Cardiac muscle cell (in vitro differentiated cells and primary cell): ENCODE measurements around the gene HVCN1. TPM values are rescaled to one million over a fixed set of nuclear protein-coding genes. Genes with fewer than 3 reads are reported as not detected.
"Not testable (repeated sequence)": the region's sequence is repeated elsewhere in the genome, so short reads cannot be mapped to it uniquely, and the experiment has no call there.

Experiments
- DNase-seq, 2 donors: peaks; one replicate each; pipeline versions ENCODE4 v3.0.0 to v3.0.0-alpha.2; 2010 to 2017; ENCODE audit warnings: low read depth in 1 of 2, low spot score in 1 of 2
- H3K27ac ChIP-seq: fragments of 200-600 bp; sonication (generic); 2 replicates; pipeline ENCODE4 v1.5.1; 2016
- H3K27me3 ChIP-seq: fragments of 200-600 bp; sonication (generic); 2 replicates; pipeline ENCODE4 v1.6.0; 2016; ENCODE audit warnings: control low read depth
- H3K36me3 ChIP-seq: fragments of 200-600 bp; sonication (generic); 2 replicates; pipeline ENCODE4 v1.5.1; 2016; ENCODE audit warnings: control low read depth
- H3K4me1 ChIP-seq: fragments of 200-600 bp; sonication (generic); 2 replicates; pipeline ENCODE4 v1.8.1; 2017; ENCODE audit warnings: low read depth, mild to moderate bottlenecking, mixed run types
- H3K4me3 ChIP-seq: fragments of 200-600 bp; sonication (generic); 2 replicates; pipeline ENCODE4 v1.5.1; 2016; ENCODE audit warnings: mild to moderate bottlenecking
- H3K9me3 ChIP-seq: fragments of 200-600 bp; sonication (generic); 2 replicates; pipeline ENCODE4 v1.5.1; 2017; ENCODE audit warnings: low read depth, mild to moderate bottlenecking, control low read depth
- polyA plus RNA-seq: library from polyadenylated mRNA; unstranded; fragments of >200 nt; fragmentation: Nextera tagmentation; extraction: Ambion mirVana; gene quantifications from 2 replicates; pipeline ENCODE4 v1.2.1, GENCODE V29; 2016
- total RNA-seq: library from RNA; depleted of rRNA; stranded (reverse); fragments of >200 nt; gene quantifications from 2 replicates; pipeline ENCODE4 v1.2.3, GENCODE V29; 2016
- TF ChIP-seq, protein P1 (sequence below): IDR thresholded peaks from 2 replicates; pipeline ENCODE4 v1.5.1; 2012; ENCODE audit warnings: low read depth, mild to moderate bottlenecking, low read length

The HVCN1 gene
- total and polyA plus RNA-seq, 2 experiments from 2014 or later: 3.8 to 8.7 TPM

GRCh38 chr12:110615171-110615570 is 73.7 kb downstream of the HVCN1 start:
- H3K4me1 ChIP-seq: peaks cover 3% of the 10 kb centered on the region
- H3K36me3 ChIP-seq: no peaks in the 10 kb centered on the region
- TF ChIP-seq, protein P1, sequence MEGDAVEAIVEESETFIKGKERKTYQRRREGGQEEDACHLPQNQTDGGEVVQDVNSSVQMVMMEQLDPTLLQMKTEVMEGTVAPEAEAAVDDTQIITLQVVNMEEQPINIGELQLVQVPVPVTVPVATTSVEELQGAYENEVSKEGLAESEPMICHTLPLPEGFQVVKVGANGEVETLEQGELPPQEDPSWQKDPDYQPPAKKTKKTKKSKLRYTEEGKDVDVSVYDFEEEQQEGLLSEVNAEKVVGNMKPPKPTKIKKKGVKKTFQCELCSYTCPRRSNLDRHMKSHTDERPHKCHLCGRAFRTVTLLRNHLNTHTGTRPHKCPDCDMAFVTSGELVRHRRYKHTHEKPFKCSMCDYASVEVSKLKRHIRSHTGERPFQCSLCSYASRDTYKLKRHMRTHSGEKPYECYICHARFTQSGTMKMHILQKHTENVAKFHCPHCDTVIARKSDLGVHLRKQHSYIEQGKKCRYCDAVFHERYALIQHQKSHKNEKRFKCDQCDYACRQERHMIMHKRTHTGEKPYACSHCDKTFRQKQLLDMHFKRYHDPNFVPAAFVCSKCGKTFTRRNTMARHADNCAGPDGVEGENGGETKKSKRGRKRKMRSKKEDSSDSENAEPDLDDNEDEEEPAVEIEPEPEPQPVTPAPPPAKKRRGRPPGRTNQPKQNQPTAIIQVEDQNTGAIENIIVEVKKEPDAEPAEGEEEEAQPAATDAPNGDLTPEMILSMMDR: no peak
- no peak overlapping the region for H3K27ac ChIP-seq
- no peaks in the 10 kb centered on the region for H3K9me3 ChIP-seq
- no peaks in the 10 kb centered on the region for H3K27me3 ChIP-seq
- H3K4me3 ChIP-seq: no peak overlapping the region
- no peak for DNase-seq

DNA sequence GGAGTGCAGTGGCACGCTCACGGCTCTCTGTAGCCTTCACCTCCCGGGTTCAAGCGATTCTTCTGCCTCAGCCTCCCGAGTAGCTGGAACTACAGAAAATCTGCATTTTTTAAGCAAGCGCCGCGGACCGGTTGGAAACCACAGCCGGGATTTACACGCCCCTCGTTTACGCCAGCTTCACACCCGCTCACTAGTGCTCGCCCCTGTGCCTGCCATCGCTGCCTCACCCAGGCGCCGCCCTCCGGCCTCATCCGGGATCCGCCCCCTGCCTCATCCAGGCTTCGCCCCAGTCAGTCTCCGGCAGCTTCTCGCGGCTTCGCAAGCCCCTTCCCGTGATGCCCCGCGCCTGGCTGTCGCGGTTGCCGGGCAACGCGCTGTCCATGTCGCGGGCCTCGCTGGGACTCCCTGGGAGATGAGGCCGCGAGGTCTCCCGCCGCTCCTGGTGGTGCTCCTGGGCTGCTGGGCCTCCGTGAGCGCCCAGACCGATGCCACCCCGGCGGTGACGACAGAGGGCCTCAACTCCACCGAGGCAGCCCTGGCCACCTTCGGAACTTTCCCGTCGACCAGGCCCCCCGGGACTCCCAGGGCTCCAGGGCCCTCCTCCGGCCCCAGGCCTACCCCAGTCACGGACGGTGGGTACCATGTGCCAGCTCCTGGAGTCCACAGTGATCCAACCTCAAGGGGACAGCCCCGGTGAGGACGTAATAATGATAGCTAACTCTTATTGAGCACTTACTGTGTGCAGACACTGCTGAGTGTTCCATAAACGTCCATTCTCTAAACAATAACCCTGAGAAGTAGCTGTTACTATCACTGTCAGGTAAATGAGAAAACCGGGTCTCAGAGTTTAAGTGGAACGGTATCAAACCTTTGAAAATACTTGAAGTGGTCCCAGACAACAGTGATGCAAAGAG is 74.9 kb downstream of the HVCN1 start, which contains the start of gene TCTN1:
Gene TCTN1, plus strand, starts transcription at position 359 of the 914 bp plus-strand sequence. Its CDS starts 54 bp downstream, at position 413.
- DNase-seq: peak; percentile 97
- H3K27ac ChIP-seq: no peak within 1 kb of the TSS
- TF ChIP-seq, protein P1: no peak
- H3K27me3 ChIP-seq: no peaks in the 10 kb centered on the region
- H3K9me3 ChIP-seq: no peaks in the 10 kb centered on the region
- H3K36me3 ChIP-seq: no peaks in the 10 kb centered on the region
- peak within 1 kb of the TSS; percentile 40 for H3K4me3 ChIP-seq
- peaks cover 3% of the 10 kb centered on the region for H3K4me1 ChIP-seq

- H3K27me3 ChIP-seq: no peaks in the 10 kb centered on the region
- no peak for DNase-seq
- H3K27ac ChIP-seq: no peak overlapping the region
These were observed 75.7 kb downstream of the HVCN1 start for GRCh38 chr12:110613071-110613770.

DNA sequence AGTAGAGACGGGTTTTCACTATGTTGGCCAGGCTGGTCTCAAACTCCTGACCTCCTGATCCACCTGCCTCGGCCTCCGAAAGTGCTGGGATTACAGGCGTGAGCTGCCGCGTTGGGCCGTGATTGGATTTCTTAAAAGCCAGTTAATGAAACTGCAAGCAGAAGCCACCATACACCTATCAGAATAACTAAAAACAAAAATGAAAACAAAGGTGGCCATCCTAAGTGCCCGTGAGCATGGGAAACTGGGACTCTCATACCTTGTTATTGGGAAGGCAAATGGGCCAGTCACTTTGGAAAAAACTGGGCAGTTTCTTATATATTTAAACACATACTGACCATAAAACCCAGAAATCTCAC is 82.7 kb downstream of the HVCN1 start:
- Histone ChIP-seq H3K27ac (no peak overlapping the region), H3K4me1 (no peaks in the 10 kb centered on the region), H3K9me3 (no peaks in the 10 kb centered on the region), H3K36me3 (no peaks in the 10 kb centered on the region), H3K27me3 (no peaks in the 10 kb centered on the region), H3K4me3 (no peak overlapping the region)
- DNase-seq: no peak
- TF ChIP-seq, protein P1: no peak

More at GRCh38 chr12:110613071-110613770, 75.7 kb downstream of the HVCN1 start:
- TF ChIP-seq, protein P1: no peak
- H3K4me3 ChIP-seq: peak overlapping the region; percentile 40
- peaks cover 3% of the 10 kb centered on the region for H3K4me1 ChIP-seq
- no peaks in the 10 kb centered on the region for H3K36me3 ChIP-seq
- H3K9me3 ChIP-seq: no peaks in the 10 kb centered on the region

- peak; percentile 59 to 64 for DNase-seq
- not testable (repeated sequence) for H3K36me3 ChIP-seq, H3K4me3 ChIP-seq, H3K9me3 ChIP-seq, H3K27ac ChIP-seq, H3K27me3 ChIP-seq, H3K4me1 ChIP-seq
- TF ChIP-seq, protein P1: peak; percentile 64
These were observed 86.7 kb downstream of the HVCN1 start for GRCh38 chr12:110602085-110602814.
